SH-SY5Y (cell line): ENCODE data around the gene PRKRIP1.

Experiments used
- GATA2 ChIP-seq: IDR thresholded peaks from 2 replicates; pipeline ENCODE4 v1.6.1; 2011; ENCODE audit warnings: mild to moderate bottlenecking, low read depth, low read length
- GATA3 ChIP-seq: IDR thresholded peaks from 2 replicates; pipeline ENCODE4 v1.6.1; 2011; ENCODE audit warnings: low read depth, mild to moderate bottlenecking, low read length, moderate library complexity

- no peak for TF ChIP-seq GATA3
- no peak for TF ChIP-seq GATA2
Observed at GRCh38 chr7:102459221-102459844, 63.2 kb downstream of the PRKRIP1 start.
